COLO829 (cell line): ENCODE results near the gene CFAP119.
"Not testable (repeated sequence)": the region's sequence is repeated elsewhere in the genome, so short reads cannot be mapped to it uniquely, and the experiment has no call there.

ENCODE experiments used
- DNase-seq: peaks from one replicate; pipeline ENCODE4 v3.0.0; 2012; ENCODE audit warnings: low spot score

CFAP119 gene

DNA sequence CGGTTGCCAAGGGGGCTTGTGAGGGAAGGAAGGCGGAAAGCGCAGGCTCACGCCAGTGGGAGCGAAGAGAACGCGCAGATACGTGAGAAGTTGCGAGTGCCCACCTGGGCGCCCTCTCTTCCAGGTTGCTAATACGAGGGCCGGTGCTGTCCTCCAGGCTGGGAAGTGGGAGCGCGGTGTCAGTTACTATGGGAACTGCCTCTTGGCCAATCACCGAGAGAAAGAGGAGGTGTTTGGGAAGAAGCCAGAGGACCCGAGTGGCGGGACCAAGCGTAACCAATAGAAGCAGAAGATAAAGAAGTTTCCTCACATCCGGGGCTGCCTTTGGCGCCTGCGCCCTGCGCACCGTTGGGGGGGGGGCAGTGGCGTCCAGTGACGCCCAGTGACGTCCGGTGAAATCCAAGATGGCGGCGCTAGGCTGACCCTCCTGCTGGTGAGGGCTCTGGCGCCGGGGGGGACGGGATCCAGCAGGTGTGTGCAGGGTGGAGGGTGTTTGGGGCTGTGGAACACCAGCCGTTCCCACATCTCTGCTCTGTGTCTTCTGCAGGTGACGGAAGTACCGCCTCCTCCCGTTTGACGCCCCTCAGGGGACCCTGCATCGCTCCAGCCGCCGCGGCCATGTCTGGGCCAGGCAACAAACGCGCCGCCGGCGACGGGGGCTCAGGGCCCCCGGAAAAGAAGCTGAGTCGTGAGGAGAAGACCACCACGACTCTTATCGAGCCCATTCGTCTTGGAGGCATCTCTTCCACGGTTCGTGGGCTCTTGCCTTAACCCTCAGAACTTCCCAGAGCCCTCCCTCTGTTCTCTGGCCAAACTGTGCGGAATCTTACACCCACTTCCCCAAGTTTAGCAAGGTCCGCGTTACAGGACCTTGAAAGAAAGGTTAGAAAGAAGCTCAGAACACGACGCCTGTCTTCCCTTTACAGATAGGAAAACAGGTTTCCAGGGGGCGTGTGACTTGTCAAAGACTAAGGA, at the start of gene CFAP119, which contains the start of gene RNF40:
Gene CFAP119 (minus strand): TSS at position 135 of the 975 bp plus-strand sequence. CDS start 314 bp downstream, outside the sequence.
Gene RNF40 (plus strand): TSS at position 395 of the 975 bp plus-strand sequence. CDS start 224 bp downstream, at position 619.
- DNase-seq = peak; percentile 100

DNA sequence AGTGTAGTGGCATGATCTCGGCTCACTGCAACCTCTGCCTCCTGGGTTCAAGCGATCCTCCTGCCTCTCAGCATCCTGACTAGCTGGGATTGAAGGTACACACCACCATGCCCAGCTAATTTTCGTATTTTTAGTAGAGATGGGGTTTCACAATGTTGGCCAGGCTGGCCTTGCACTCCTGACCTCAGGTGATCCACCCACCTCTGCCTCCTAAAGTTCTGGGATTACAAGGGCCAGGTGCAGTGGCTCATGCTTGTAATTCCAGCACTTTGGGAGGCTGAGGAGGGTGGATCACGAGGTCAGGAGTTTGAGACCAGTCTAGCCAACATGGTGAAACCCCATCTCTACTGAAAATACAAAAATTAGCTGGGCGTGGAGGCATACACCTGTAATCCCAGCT, 47.8 kb upstream of the CFAP119 start:
- DNase-seq = not testable (repeated sequence)

DNA sequence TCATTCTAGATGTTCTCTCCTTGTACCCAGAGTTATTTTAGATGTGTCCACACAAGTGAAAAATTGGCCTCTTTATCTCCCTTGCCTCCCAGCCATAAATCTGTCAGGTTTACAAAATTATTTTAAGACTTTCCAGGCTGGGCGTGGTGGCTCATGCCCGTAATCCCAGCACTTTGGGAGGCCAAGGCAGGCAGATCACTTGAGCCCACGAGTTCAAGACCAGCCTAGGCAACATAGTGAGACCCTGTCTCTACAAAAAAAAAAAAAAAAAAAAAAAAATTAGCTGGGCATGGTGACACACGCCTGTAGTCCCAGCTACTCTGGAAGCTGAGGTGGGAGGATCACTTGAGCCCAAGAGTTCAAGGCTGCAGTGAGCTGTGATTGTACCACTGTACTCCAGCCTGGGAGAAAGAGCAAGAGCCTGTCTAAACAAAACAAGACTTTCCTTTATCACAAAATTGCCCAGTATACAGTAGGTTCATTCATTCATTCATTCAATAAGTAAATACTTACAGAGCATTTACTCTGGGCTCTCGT, 47.1 kb upstream of the CFAP119 start:
- DNase-seq = not testable (repeated sequence)

DNA sequence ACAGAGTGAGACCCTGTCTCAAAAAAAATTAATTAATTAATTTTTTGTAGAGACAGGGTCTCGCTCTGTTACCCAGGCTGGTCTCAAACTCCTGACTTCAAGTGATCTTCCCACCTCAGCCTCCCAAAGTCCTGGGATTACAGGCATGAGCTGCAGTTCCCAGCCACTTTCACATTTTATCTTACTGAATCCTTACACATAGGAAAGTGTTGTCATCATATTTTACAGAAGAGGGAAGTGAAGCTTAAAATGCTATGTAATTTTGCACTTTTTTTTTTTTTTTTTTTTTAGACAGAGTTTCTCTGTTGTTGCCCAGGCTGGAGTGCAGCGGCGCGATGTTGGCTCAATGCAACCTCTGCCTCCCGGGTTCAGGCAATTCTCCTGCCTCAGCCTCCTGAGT, 46.3 kb upstream of the CFAP119 start:
- DNase-seq = no peak

DNA sequence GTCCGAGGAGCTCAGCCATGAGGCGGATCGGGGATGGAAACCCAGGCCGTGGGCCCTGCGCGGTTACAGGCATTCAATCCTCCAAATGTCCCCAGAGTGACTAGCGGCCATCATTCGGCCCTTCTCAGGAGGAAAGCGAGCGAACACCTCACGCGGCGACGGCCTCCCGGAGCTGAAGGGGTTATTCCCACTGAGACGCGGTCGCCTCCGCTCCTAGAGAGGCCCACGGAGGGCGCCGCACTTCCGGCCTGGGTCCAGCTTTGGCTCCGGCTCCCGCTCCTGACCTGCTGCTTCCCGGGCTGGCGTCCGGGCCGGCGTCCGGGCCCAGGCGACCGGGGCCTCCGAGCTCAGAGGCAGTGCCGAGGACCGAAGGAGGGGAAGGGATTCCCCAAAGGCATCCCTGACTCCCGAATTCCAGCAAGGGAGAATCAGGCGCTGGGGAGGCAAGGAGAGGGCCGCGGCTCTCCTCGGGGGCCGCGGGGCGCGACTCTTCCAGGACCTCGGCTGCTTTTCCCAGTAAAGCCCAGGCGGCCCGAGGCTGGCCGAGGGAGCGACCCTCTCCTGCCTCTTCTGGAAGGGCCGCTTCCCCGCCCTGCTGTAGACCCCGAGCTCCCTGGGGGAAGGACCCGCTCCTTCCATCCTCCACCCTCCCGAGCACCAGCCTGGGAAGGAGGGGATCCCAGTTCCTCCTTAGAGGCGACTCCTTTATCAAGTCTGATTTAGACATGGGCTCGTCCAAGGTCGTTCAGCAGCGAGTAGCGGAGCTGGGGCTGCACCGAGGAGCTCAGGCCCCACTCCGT, 43.7 kb upstream of the CFAP119 start:
- peak; percentile 84 for DNase-seq

DNA sequence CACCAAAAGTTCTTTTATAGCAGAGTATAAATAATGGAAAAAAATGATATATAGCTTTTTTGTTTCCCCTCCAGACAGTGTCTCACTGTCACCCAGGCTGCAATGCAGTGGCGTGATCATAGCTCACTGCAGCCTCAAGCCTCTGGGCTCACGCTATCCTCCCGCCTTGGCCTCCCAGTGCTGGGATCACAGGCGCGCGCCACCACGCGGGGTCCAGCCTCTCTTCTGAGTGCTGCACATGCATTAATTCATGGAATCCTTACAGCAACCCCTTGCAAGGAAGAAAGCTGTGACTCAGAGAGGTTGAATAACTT, 43.2 kb upstream of the CFAP119 start:
- no peak for DNase-seq

DNA sequence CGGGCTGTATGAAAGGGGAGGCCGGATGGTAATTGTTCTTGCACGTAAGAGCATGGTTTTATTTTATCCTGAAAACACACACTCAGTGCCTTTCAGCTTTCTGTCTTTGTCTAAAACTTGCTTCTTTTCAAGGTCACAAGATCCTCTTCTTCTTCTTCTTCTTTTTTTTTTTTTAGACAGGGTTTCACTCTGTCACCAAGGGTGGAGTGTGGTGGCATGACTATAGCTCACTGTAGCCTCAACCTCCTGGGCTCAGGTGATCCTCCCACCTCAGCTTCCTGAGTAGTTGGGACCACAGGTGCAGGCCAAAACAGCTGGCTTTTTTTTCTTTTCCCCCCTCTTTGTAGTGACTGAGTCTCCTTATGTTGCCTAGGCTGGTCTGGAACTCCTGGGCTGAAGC, 41.1 kb upstream of the CFAP119 start:
- no peak for DNase-seq

DNA sequence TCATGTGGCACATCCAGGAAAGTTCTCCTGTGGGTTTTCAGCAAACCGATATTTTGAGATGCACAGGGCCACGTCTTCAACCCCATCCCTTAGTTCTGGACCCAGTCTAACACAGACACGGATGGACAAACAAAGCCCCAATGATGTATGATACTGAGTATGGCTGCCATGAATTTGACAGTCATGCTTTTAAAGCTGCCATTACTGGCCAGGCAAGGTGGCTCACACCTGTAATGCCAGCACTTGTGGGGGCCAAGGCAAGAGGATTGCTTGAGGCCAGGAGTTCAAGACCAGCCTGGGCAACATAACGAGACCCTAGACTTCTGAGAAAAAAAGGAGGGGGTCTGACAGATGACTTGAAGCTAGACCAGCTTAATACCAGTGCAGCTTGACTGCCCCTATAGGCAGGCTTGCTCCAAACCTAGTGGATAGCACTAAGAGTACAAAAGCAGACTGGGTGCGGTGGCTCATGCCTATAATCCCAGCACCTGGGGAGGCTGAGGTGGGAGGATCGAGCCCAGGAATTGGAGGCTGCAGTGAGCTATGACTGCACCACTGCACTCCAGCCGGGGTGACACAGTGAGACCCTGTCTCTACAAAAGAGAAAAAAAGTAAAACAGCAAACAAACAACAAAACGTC, 35.9 kb upstream of the CFAP119 start:
- no peak for DNase-seq

DNA sequence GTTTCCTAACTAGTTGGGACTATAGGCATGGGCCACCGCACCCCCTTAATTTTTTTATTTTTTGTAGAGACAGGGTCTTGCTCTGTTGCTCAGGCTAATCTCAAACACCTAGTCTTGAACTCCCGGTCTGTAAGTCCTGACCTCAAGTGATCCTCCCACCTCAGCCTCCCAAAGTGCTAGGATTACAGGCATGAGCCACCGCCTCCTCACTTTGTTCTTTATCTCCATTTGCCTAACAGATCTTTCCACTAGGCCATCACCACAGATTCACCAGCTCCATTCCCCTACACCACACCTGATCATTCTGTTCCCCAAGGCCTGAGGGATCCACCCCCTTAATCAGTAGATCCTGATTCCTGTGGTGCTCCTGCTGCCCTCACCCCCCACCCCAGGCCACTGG, 32.8 kb upstream of the CFAP119 start:
- DNase-seq = no peak

DNA sequence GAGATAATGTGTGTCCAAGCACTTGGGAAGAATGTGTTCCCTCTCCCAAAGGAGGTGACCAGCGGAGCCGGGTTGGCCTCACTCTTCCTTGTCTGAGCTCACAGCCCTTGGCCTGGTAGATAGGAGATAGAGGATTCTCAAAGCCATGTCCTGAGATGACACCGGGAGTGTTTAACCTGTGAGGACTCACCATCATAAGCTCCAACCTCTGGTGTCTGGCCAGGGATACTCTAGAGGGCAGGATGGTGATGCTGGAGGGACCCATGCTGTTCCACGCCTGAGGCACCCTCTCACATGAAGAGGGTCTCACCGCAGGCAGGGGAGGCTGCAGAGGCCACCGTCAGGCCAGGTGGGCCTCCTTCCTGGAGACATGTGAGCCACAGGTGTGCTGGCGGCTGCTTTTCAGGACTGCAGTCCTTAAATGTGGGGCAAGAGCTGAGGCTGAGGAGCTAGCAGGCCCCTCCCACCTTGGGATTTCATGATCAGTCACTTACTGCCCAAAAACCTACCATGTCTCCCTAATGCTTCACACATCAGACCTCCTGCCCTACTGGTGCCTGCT, 31.7 kb upstream of the CFAP119 start:
- no peak for DNase-seq

DNA sequence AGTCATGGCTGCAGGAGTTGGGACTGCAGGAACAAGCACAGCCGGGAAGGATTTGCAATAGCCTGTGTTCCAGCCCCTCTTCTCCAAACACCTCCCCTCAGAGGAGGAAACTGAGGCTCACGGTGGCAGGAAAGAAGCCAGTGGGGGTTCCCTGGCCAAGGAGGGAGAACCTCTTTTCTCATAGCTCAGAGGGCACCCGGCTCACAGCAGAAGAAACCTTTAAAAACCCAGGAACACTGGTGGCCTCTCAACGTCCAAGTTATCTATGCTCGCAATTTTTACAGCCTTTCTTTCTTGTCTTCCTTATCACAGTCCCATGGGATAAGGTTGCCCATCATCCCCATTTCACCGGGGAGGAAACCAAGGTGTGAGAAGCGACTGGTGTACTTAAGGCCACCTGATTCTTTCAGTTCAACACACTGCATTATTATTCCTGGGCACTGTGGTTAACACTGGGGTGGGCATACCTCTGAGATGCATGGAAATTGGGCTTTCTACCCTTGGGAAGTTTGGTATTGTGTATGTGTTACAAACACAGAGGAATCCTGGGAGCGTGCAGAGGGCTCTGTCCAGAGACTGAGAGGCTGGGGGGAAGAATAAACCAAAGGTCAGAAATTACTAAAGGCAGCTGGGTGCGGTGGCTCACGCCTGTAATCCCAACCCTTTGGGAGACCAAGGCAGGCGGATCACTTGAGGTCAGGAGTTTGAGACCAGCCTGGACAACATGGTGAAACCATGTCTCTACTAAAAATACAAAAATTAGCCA, 25.9 kb upstream of the CFAP119 start:
- DNase-seq = no peak

DNA sequence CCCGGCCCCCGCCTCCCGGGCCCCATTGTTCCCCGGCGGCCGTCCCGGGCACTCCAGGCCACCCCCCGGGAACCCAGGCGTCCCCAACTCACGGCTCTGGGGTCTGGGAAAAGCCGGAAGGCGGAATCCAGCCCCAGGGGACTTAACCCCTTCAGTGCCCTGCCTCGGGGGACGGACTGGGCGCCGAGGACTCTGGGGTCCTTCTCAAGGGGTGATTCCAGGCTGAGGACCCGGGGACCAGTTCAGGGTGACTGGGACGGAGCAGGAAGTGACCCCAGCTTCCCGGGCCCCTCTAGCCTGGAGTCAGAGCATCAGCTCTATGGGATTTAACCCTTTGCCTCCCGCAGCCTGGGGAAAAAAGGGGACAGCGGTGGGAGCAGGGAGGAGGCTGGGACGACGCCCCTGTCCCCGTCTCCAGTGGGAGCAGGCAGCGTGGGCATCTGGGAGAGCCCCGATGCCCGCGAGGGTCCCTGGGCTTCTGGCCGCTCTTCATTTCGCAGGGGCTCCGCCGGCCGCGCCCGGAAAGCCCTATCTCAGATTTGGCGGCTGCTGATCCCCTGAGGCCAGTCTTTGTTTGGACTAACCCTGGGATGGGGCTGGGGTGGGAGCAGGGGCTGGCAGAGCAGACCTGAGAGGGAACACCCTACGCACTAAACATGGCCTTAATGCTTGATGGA, 25.2 kb upstream of the CFAP119 start, which contains the start of gene ZNF629:
Gene ZNF629 (minus strand): TSS at position 270 of the 677 bp plus-strand sequence. CDS start 2,723 bp downstream, outside the sequence.
- DNase-seq = peak; percentile 54

DNA sequence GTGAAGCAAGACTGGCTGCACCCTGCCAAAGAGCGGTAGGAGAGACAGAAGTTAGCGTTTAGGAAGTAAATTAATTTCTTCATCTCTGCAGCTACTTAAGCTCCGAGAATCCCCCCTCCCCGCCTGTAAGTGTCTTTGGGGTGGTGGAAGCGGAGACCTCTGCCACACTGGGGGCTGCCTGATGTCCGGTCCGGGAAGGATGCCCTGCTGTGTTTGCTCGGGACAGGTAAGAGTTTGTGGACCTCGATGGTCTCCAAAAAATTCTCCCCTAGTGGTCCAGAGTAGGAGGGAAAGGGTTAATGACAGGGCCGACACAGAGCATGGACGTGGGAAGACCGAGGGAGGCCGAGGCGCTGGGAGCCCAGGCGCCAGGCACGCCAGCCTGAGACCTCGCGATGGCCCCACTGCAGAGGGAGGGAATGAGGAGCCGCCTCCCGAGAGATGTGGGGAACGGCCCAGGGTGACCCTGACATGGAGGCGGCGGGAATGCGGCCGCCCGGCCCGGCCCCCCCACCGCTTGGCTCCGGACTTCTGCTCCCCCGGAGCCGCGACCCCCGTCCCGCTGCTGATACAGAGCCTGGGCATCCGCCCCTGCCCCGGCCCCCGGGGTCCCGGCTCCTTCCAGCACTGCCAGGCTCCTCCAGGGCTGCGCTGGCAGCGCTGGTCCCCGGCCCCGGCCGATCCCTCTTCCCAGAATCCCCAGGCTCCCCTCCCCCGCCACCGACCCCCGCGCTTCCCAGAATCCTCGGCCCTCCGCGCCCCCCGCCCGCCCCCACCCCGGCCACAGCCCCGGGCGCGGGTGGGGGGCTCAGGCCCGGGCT, 24.5 kb upstream of the CFAP119 start:
- peak; percentile 48 for DNase-seq

DNA sequence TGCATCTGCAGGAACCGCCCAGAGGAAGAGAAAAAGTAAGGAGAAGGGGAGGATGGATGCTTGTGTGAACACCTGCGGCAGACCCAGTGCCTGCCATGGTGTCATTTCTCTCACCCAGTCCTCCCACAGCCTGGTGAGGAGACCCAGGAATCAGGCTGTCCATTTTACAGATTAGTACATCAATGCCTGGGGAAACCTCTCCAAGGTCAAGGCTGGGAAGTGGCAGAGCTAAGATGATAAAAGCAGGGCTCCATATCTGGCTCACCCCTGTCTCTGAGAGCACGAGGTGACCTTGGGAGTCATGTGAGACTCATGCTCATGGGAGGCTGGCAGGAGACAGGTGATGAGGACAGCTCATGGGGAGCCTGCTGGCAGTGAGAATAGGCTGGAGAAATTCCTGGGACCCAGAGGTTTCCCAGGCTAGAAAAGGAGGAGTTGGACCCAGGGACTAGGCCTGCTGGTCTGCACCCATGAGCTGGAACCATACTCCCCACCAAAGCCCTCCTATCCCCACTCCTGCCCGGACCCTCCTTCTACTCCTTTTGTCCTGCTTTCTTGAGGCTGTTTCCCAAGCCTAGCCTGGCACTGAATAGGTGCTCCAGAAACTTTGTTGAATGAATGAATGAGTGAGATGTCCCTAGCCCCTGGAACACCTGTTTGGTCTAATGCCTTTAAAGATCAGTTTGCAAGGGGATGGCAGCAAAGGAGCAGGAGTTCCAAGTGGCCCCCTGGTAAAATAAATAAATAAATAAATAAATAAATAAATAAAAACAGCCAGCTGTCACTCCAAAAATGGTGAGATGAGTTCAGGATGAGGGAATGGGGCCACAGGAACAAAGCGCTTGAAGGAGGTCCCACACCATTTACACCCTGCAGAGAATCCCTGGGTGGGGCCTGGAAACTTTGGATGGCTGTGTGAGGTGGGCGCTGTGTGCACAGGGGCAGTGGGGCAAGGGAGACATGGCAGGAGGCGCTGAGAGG, 23.6 kb upstream of the CFAP119 start:
- DNase-seq = no peak

DNA sequence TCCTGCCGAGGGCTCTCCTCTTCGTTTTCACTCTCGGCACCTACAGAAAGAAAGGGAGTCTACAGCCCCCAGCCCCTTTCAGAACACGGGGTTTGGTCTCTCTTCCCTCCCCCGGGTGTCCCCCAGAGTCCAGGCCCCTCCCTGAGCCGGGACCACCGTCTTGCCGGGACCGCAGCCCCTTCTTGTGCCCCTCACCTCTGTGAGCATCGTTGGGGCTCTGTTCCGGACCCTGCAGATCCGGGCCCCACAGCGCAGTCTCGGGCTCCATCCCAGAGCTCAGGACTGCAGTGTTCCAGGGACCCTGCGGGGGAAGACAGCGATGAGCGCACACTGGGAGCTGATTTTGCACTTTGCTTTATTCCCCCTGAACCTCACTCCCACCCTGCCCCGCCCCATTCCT, 22.4 kb upstream of the CFAP119 start:
- no peak for DNase-seq

DNA sequence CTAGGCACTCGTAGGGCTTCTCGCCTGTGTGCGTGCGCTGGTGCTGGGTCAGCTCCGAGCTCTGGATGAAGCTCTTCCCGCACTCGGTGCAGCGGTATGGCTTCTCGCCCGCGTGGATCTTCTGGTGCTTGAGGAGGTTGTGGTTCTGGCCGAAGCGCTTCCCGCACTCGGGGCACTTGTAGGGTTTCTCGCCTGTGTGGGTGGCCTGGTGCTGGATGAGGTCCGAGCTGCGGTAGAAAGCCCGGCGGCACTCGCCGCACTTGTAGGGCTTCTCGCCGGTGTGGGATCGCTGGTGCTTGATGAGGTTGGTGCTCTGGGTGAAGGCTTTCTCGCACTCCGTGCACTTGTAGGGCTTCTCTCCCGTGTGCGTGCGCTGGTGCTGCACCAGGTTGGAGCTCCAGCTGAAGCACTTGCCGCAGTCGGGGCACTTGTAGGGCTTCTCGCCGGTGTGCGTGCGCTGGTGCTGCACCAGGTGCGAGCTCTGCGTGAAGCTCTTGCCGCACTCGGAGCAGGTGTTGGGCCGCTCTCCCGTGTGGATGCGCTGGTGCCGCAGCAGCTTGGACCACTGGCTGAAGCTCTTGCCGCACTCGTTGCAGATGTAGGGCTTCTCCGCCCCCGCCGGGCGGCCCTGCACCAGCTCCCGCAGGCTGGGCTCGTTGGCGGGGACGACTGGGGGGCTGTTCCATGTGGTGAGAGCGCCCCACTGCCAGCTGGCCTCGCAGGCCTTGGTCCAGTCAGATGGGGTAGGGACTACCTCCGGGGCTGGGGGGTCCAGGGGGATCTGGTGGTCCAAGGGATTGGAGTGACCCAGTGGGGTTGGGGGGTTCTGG, 21.6 kb upstream of the CFAP119 start:
- no peak for DNase-seq
